Posterior cingulate gyrus (tissue), 11 donors: Measurements from ENCODE around the gene MPST.

Source experiments
- DNase-seq, 10 donors: peaks; one replicate each; pipeline versions ENCODE4 v3.0.0 to v3.0.0-alpha.2; 2020 to 2021; ENCODE audit warnings: mixed read lengths in 3 of 10
- intact Hi-C: fragments of 100-400 bp; cut with DNase I; formaldehyde crosslinking; loops from one replicate; pipeline ENCODE4 v1.15.1; 2023

Gene MPST

GRCh38 chr22:37021041-37021440, 1.5 kb downstream of the MPST start:
- intact Hi-C loops, result no loop called here
- DNase-seq, result peak in 2 of 10 donors; percentile 49 to 58

GRCh38 chr22:37021710-37022482, 2.4 kb downstream of the MPST start:
- intact Hi-C loops, result no loop called here
- peak in 7 of 10 donors; percentile 34 to 92 (median 55) for DNase-seq

GRCh38 chr22:37022483-37023337, 3.2 kb downstream of the MPST start:
- DNase-seq, result peak in 3 of 10 donors; percentile 35 to 78 (median 71)
- intact Hi-C loops, result no loop called here

- intact Hi-C loops, result no loop called here
- peak in 2 of 10 donors; percentile 53 to 83 for DNase-seq
These were observed 4.3 kb downstream of the MPST start for GRCh38 chr22:37023743-37024338.

GRCh38 chr22:37024339-37025157, 5.0 kb downstream of the MPST start:
- DNase-seq, result peak in 2 of 10 donors; percentile 76 to 80
- intact Hi-C loops, result no loop called here

GRCh38 chr22:37025500-37026070, 6.0 kb downstream of the MPST start:
- peak in 1 of 10 donors; percentile 35 for DNase-seq
- intact Hi-C loops, result no loop called here

GRCh38 chr22:37026325-37026724, 6.8 kb downstream of the MPST start:
- peak in 3 of 10 donors; percentile 25 to 84 (median 69) for DNase-seq

GRCh38 chr22:37027556-37027955, 8.0 kb downstream of the MPST start:
- peak in 2 of 10 donors; percentile 9 to 29 for DNase-seq

More at GRCh38 chr22:37026325-37026724, 6.8 kb downstream of the MPST start:
- intact Hi-C loops, result no loop called here

GRCh38 chr22:37028692-37029674, 9.4 kb downstream of the MPST start:
- peak in 2 of 10 donors; percentile 28 to 55 for DNase-seq
- intact Hi-C loops, result no loop called here

More at GRCh38 chr22:37027556-37027955, 8.0 kb downstream of the MPST start:
- intact Hi-C loops, result no loop called here

- intact Hi-C loops, result no loop called here
- peak in 1 of 10 donors; percentile 70 for DNase-seq
These were observed 11.2 kb downstream of the MPST start for GRCh38 chr22:37030560-37031281.

- DNase-seq, result no peak
- intact Hi-C loops, result no loop called here
These were observed 12.6 kb downstream of the MPST start for GRCh38 chr22:37032134-37032534.

GRCh38 chr22:37032535-37033460, 13.3 kb downstream of the MPST start:
- peak in 2 of 10 donors; percentile 39 to 73 for DNase-seq
- intact Hi-C loops, result no loop called here

GRCh38 chr22:37033605-37034430, 14.3 kb downstream of the MPST start:
- intact Hi-C loops, result no loop called here
- peak in 2 of 10 donors; percentile 40 to 84 for DNase-seq

- peak in 1 of 10 donors; percentile 49 for DNase-seq
- intact Hi-C loops, result no loop called here
These were observed 17.3 kb downstream of the MPST start for GRCh38 chr22:37036655-37037377.

- intact Hi-C loops, result no loop called here
These were observed 18.1 kb downstream of the MPST start for GRCh38 chr22:37037669-37038068.

More at GRCh38 chr22:37037669-37038068, 18.1 kb downstream of the MPST start:
- peak in 1 of 10 donors; percentile 56 for DNase-seq
